WTC11 (cell line): ENCODE data around the gene PSMF1.

Experiments used
- ATF2 ChIP-seq: sonication (generic); formaldehyde crosslinking; IDR thresholded peaks from 2 replicates; pipeline ENCODE4 v1.8.1; 2022; ENCODE audit warnings: low read depth, missing genetic modification reagents, borderline replicate concordance
- ATF3 ChIP-seq: sonication (generic); formaldehyde crosslinking; conservative IDR thresholded peaks from 2 replicates; pipeline ENCODE4 v1.8.1; 2022; ENCODE audit warnings: mild to moderate bottlenecking, missing genetic modification reagents
- CTCF ChIP-seq: fragments of 200-600 bp; IDR thresholded peaks from 2 replicates; pipeline ENCODE4 v1.8.0; 2022; ENCODE audit warnings: antibody characterized with exemption
- FOXP1 ChIP-seq: sonication (generic); formaldehyde crosslinking; IDR thresholded peaks from 2 replicates; pipeline ENCODE4 v1.8.0; 2022; ENCODE audit warnings: missing genetic modification reagents, mild to moderate bottlenecking, moderate library complexity, borderline replicate concordance
- TP53 ChIP-seq: sonication (generic); formaldehyde crosslinking; IDR thresholded peaks from 2 replicates; pipeline ENCODE4 v1.8.1; 2023; ENCODE audit warnings: mild to moderate bottlenecking, missing genetic modification reagents

- TF ChIP-seq CTCF (peak; percentile 73), FOXP1 (no peak), TP53 (no peak), ATF2 (CRISPR knock-in tag) (no peak), ATF3 (CRISPR knock-in tag) (no peak)
These were observed 94.4 kb downstream of the PSMF1 start for GRCh38 chr20:1212607-1213396.
